Esophagus (tissue), 2 donors: ENCODE data around the gene NUDT6. TPM values are rescaled to one million over a fixed set of nuclear protein-coding genes. Genes with fewer than 3 reads are reported as not detected.
"Not testable (repeated sequence)": the region's sequence is repeated elsewhere in the genome, so short reads cannot be mapped to it uniquely, and the experiment has no call there.

ENCODE experiments used
- H3K27ac ChIP-seq, 2 donors: one replicate each; pipeline ENCODE4 v1.5.1; 2013; ENCODE audit warnings: low read depth in 2 of 2, mild to moderate bottlenecking in 2 of 2, inconsistent platforms in 1 of 2, low read length in 1 of 2, moderate library complexity in 1 of 2
- H3K27me3 ChIP-seq, 2 donors: one replicate each; pipeline ENCODE4 v1.6.1; 2013; ENCODE audit warnings: low read length in 2 of 2, control low read depth in 1 of 2, mild to moderate bottlenecking in 1 of 2; ENCODE audit not compliant: insufficient read depth in 2 of 2, control insufficient read depth in 1 of 2
- H3K36me3 ChIP-seq, 2 donors: one replicate each; pipeline ENCODE4 v1.6.1; 2013; ENCODE audit warnings: low read length in 1 of 2; ENCODE audit not compliant: control insufficient read depth in 2 of 2, insufficient read depth in 2 of 2
- H3K4me1 ChIP-seq, 2 donors: one replicate each; pipeline ENCODE4 v1.6.1; 2013; ENCODE audit warnings: low read length in 1 of 2; ENCODE audit not compliant: control insufficient read depth in 2 of 2, insufficient read depth in 2 of 2
- H3K4me3 ChIP-seq, 2 donors: one replicate each; pipeline ENCODE4 v1.5.1; 2013; ENCODE audit warnings: low read length in 2 of 2, mild to moderate bottlenecking in 2 of 2, low read depth in 1 of 2, moderate library complexity in 1 of 2
- H3K9me3 ChIP-seq, 2 donors: one replicate each; pipeline ENCODE4 v1.6.1; 2013; ENCODE audit warnings: mild to moderate bottlenecking in 2 of 2, low read depth in 1 of 2, low read length in 1 of 2, moderate library complexity in 1 of 2; ENCODE audit not compliant: control insufficient read depth in 2 of 2, insufficient read depth in 1 of 2
- WGBS, 2 donors: extraction: QIAGEN DNeasy Blood & Tissue Kit; methylation state at CpG; one replicate each; pipeline ENCODE4 v1.1.7; 2013; 5-methylcytosine and 5-hydroxymethylcytosine counted together
- polyA plus RNA-seq, 2 donors: library from polyadenylated mRNA; stranded (reverse); fragments of 200-250 nt; gene quantifications; one replicate each; pipeline ENCODE4 v1.2.3, GENCODE V29; 2013
- donor health status: healthy with polysubstance abuse.
- donor health status: Bipolar disorder and iron deficiency.

NUDT6 gene
- polyA plus RNA-seq, 2 donors, result 2.9 to 5.7 TPM

- Histone ChIP-seq H3K36me3 (peaks cover 19% of the 10 kb centered on the region in 2 donors), H3K4me3 (no peak overlapping the region), H3K27me3 (no peaks in the 10 kb centered on the region), H3K9me3 (no peaks in the 10 kb centered on the region), H3K27ac (no peak overlapping the region), H3K4me1 (no peaks in the 10 kb centered on the region)
- WGBS, 2 donors, result 93 to 97% methylated on average over 3 of the region's 3 CpGs
Observed at GRCh38 chr4:122953924-122954323, 31.5 kb upstream of the NUDT6 start.

GRCh38 chr4:122952028-122952427 lies 29.6 kb upstream of the NUDT6 start:
- 98 to 99% methylated on average over 4 of the region's 4 CpGs for WGBS, 2 donors
- Histone ChIP-seq H3K27ac (no peak overlapping the region), H3K27me3 (no peaks in the 10 kb centered on the region), H3K4me1 (no peaks in the 10 kb centered on the region), H3K4me3 (no peak overlapping the region), H3K36me3 (peaks cover 19 to 26% of the 10 kb centered on the region in 2 donors), H3K9me3 (peaks cover 0 to 2% of the 10 kb centered on the region in 2 donors)

- H3K27me3 ChIP-seq, result no peaks in the 10 kb centered on the region
- no peak overlapping the region for H3K27ac ChIP-seq
- H3K9me3 ChIP-seq, result peaks cover 0 to 2% of the 10 kb centered on the region in 2 donors
- WGBS, 2 donors, result 93 to 96% methylated on average over 4 of the region's 4 CpGs
- H3K4me3 ChIP-seq, result no peak overlapping the region
- H3K36me3 ChIP-seq, result peaks cover 19 to 21% of the 10 kb centered on the region in 2 donors
- no peaks in the 10 kb centered on the region for H3K4me1 ChIP-seq
Observed at GRCh38 chr4:122948671-122949070, 26.3 kb upstream of the NUDT6 start.

- Histone ChIP-seq H3K9me3 (peaks cover 0 to 2% of the 10 kb centered on the region in 2 donors), H3K4me1 (no peaks in the 10 kb centered on the region), H3K27me3 (no peaks in the 10 kb centered on the region), H3K27ac (no peak overlapping the region), H3K36me3 (peaks cover 8 to 16% of the 10 kb centered on the region in 2 donors), H3K4me3 (no peak overlapping the region)
- 97 to 100% methylated on average over 1 of the region's 1 CpG for WGBS, 2 donors
Observed at GRCh38 chr4:122946142-122946541, 23.7 kb upstream of the NUDT6 start.

GRCh38 chr4:122945136-122945535 lies 22.7 kb upstream of the NUDT6 start:
- 91 to 92% methylated on average over 13 to 17 of the region's 17 CpGs for WGBS, 2 donors
- peaks cover 8 to 16% of the 10 kb centered on the region in 2 donors for H3K36me3 ChIP-seq
- not testable (repeated sequence) for H3K27me3 ChIP-seq

GRCh38 chr4:122932763-122933162 lies 10.4 kb upstream of the NUDT6 start:
- peaks cover 0 to 7% of the 10 kb centered on the region in 2 donors for H3K36me3 ChIP-seq
- no peaks in the 10 kb centered on the region for H3K27me3 ChIP-seq

More at GRCh38 chr4:122945136-122945535, 22.7 kb upstream of the NUDT6 start:
- H3K4me1 ChIP-seq, H3K4me3 ChIP-seq, H3K9me3 ChIP-seq, H3K27ac ChIP-seq: not testable (repeated sequence)

GRCh38 chr4:122930862-122931261 lies 8.5 kb upstream of the NUDT6 start:
- no peaks in the 10 kb centered on the region for H3K9me3 ChIP-seq
- H3K4me3 ChIP-seq, result no peak overlapping the region
- peaks cover 0 to 3% of the 10 kb centered on the region in 2 donors for H3K36me3 ChIP-seq
- H3K27me3 ChIP-seq, result no peaks in the 10 kb centered on the region
- H3K27ac ChIP-seq, result no peak overlapping the region
- no peaks in the 10 kb centered on the region for H3K4me1 ChIP-seq

More at GRCh38 chr4:122932763-122933162, 10.4 kb upstream of the NUDT6 start:
- H3K4me3 ChIP-seq, result no peak overlapping the region
- no peaks in the 10 kb centered on the region for H3K9me3 ChIP-seq
- H3K4me1 ChIP-seq, result no peaks in the 10 kb centered on the region
- no peak overlapping the region for H3K27ac ChIP-seq

GRCh38 chr4:122928930-122929329 lies 6.5 kb upstream of the NUDT6 start:
- no peak overlapping the region for H3K27ac ChIP-seq
- H3K4me1 ChIP-seq, result no peaks in the 10 kb centered on the region
- H3K9me3 ChIP-seq, result no peaks in the 10 kb centered on the region
- no peaks in the 10 kb centered on the region for H3K36me3 ChIP-seq
- H3K4me3 ChIP-seq, result no peak overlapping the region
- WGBS, 2 donors, result 55 to 74% methylated on average over 1 of the region's 1 CpG
- H3K27me3 ChIP-seq, result no peaks in the 10 kb centered on the region

GRCh38 chr4:122922877-122923511 lies 597 bp upstream of the NUDT6 start:
- H3K36me3 ChIP-seq, result no peaks in the 10 kb centered on the region
- H3K9me3 ChIP-seq, result no peaks in the 10 kb centered on the region
- no peaks in the 10 kb centered on the region for H3K27me3 ChIP-seq
- H3K27ac ChIP-seq, result peak overlapping the region; percentile 69 to 88
- H3K4me3 ChIP-seq, result peak overlapping the region; percentile 79 to 100
- H3K4me1 ChIP-seq, result no peaks in the 10 kb centered on the region
- WGBS, 2 donors, result 0% methylated on average over 34 of the region's 34 CpGs

GRCh38 chr4:122921300-122921699 lies 1.1 kb downstream of the NUDT6 start:
- no peak overlapping the region for H3K27ac ChIP-seq
- 90 to 91% methylated on average over 5 of the region's 5 CpGs for WGBS, 2 donors
- peaks cover 0 to 2% of the 10 kb centered on the region in 2 donors for H3K36me3 ChIP-seq
- H3K4me1 ChIP-seq, result no peaks in the 10 kb centered on the region
- no peaks in the 10 kb centered on the region for H3K9me3 ChIP-seq
- no peak overlapping the region for H3K4me3 ChIP-seq
- no peaks in the 10 kb centered on the region for H3K27me3 ChIP-seq
